ENCODE data around the gene TRIM5. TPM values are rescaled to one million over a fixed set of nuclear protein-coding genes. Genes with fewer than 3 reads are reported as not detected.

The TRIM5 gene
- total RNA-seq, 1 experiment from 2014 or later: 21.9 TPM

GRCh38 chr11:5690736-5691135 is 5.9 kb upstream of the TRIM5 start:
- BruUV-seq (replicated peaks): no TSS peak
- Mint-ChIP-seq H3K4me3 (ENCODE audit: unreplicated experiment) (no peak overlapping the region), H3K27me3 (ENCODE audit: insufficient read depth, unreplicated experiment) (peaks cover 2% of the 10 kb centered on the region), H3K9me3 (ENCODE audit: unreplicated experiment) (no peaks in the 10 kb centered on the region), H3K27ac (ENCODE audit: unreplicated experiment) (peak overlapping the region; percentile 15), H3K36me3 (ENCODE audit: insufficient read depth, unreplicated experiment) (no peaks in the 10 kb centered on the region), H3K4me1 (ENCODE audit: low read depth, unreplicated experiment) (peaks cover 20% of the 10 kb centered on the region)
- CTCF ChIA-PET: no interaction called here
- peaks cover 20% of the 10 kb centered on the region for H3K4me1 ChIP-seq
- no peaks in the 10 kb centered on the region for H3K9me3 ChIP-seq
- H3K36me3 ChIP-seq (ENCODE audit: control insufficient read depth, insufficient read depth, low read length): no peaks in the 10 kb centered on the region
- H3K4me3 ChIP-seq (ENCODE audit: low read depth, low read length): no peak overlapping the region
- no peak for TF ChIP-seq CTCF (IDR thresholded peaks at IDR 0.05; ENCODE audit: insufficient read depth in 1 of 2, low read depth in 1 of 2, low read length in 1 of 2, severe bottlenecking in 1 of 2, unreplicated experiment in 1 of 2)
- no peaks in the 10 kb centered on the region for H3K27me3 ChIP-seq (replicated peaks; ENCODE audit: control insufficient read depth, insufficient read depth, low read length)
- intact Hi-C loops (cut with micrococcal nuclease; ENCODE audit: unreplicated experiment): no loop called here
- DNase-seq: no peak
- POLR2A ChIA-PET: no interaction called here

- H3K9me3 ChIP-seq: no peaks in the 10 kb centered on the region
- TF ChIP-seq CTCF (IDR thresholded peaks at IDR 0.05; ENCODE audit: insufficient read depth in 1 of 2, low read depth in 1 of 2, low read length in 1 of 2, severe bottlenecking in 1 of 2, unreplicated experiment in 1 of 2): no peak
- H3K4me1 ChIP-seq: peaks cover 22% of the 10 kb centered on the region
- no peak overlapping the region for H3K4me3 ChIP-seq (ENCODE audit: low read depth, low read length)
- Mint-ChIP-seq H3K36me3 (ENCODE audit: insufficient read depth, unreplicated experiment) (peaks cover 2% of the 10 kb centered on the region), H3K27ac (ENCODE audit: unreplicated experiment) (peak overlapping the region; percentile 15), H3K4me1 (ENCODE audit: low read depth, unreplicated experiment) (peaks cover 23% of the 10 kb centered on the region), H3K4me3 (ENCODE audit: unreplicated experiment) (no peak overlapping the region), H3K27me3 (ENCODE audit: insufficient read depth, unreplicated experiment) (peaks cover 2% of the 10 kb centered on the region), H3K9me3 (ENCODE audit: unreplicated experiment) (no peaks in the 10 kb centered on the region)
- DNase-seq: no peak
- POLR2A ChIA-PET: no interaction called here
- BruUV-seq (replicated peaks): no TSS peak
- no peaks in the 10 kb centered on the region for H3K36me3 ChIP-seq (ENCODE audit: control insufficient read depth, insufficient read depth, low read length)
- no peaks in the 10 kb centered on the region for H3K27me3 ChIP-seq (replicated peaks; ENCODE audit: control insufficient read depth, insufficient read depth, low read length)
- intact Hi-C loops (cut with micrococcal nuclease; ENCODE audit: unreplicated experiment): no loop called here
- CTCF ChIA-PET: no interaction called here
Observed at GRCh38 chr11:5690216-5690615, 5.3 kb upstream of the TRIM5 start.

- no peaks in the 10 kb centered on the region for H3K27me3 ChIP-seq (replicated peaks; ENCODE audit: control insufficient read depth, insufficient read depth, low read length)
- H3K4me3 Mint-ChIP-seq (ENCODE audit: unreplicated experiment): no peak within 1 kb of the TSS
- peak within 1 kb of the TSS; percentile 15 for H3K27ac Mint-ChIP-seq (ENCODE audit: unreplicated experiment)
- no peaks in the 10 kb centered on the region for H3K27me3 Mint-ChIP-seq (ENCODE audit: insufficient read depth, unreplicated experiment)
- H3K4me1 Mint-ChIP-seq (ENCODE audit: low read depth, unreplicated experiment): peaks cover 23% of the 10 kb centered on the region
- H3K36me3 Mint-ChIP-seq (ENCODE audit: insufficient read depth, unreplicated experiment): peaks cover 8% of the 10 kb centered on the region
- no peaks in the 10 kb centered on the region for H3K9me3 Mint-ChIP-seq (ENCODE audit: unreplicated experiment)
- BruUV-seq (replicated peaks): no TSS peak
- DNase-seq: no peak
- intact Hi-C loops (cut with micrococcal nuclease; ENCODE audit: unreplicated experiment): no loop called here
- H3K4me3 ChIP-seq (ENCODE audit: low read depth, low read length): no peak within 1 kb of the TSS
- no peaks in the 10 kb centered on the region for H3K9me3 ChIP-seq
- TF ChIP-seq CTCF (IDR thresholded peaks at IDR 0.05; ENCODE audit: insufficient read depth in 1 of 2, low read depth in 1 of 2, low read length in 1 of 2, severe bottlenecking in 1 of 2, unreplicated experiment in 1 of 2): no peak
- CTCF ChIA-PET: no interaction called here
- no peaks in the 10 kb centered on the region for H3K36me3 ChIP-seq (ENCODE audit: control insufficient read depth, insufficient read depth, low read length)
- peaks cover 24% of the 10 kb centered on the region for H3K4me1 ChIP-seq
- POLR2A ChIA-PET: no interaction called here
Observed at GRCh38 chr11:5689551-5689983, 4.7 kb upstream of the TRIM5 start, which contains the start of gene TRIM22. TSS of gene TRIM22 (plus strand) at chr11:5689790. CDS start at chr11:5696233, 6,443 bp downstream.
